Measurements from ENCODE around the gene UBAC2. TPM values are rescaled to one million over a fixed set of nuclear protein-coding genes. Genes with fewer than 3 reads are reported as not detected.

Gene UBAC2
- total RNA-seq, 1 experiment from 2014 or later = 41.0 TPM

DNA sequence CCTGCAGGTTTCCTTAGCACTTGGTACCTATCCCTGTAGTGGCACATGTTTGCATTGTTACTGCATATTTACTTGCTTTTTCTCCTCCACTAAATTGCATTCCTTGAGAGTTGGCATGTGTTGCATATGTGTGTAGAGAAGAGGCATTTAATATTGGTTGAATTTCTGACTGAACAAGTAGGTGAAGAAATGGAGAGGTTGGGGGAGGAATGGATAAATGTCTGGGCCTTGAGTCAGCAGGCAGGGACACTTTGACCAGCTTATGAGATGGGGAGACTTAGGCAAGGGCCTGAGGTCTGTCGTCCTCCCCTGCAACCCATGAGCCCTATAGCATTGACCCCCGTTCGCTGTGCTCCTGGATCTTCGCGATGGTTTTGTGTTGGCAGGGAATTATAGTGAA is 59.6 kb downstream of the UBAC2 start:
- no peaks in the 10 kb centered on the region for H3K4me1 Mint-ChIP-seq (ENCODE audit: low read depth, unreplicated experiment)
- H3K4me3 Mint-ChIP-seq (ENCODE audit: low read depth, unreplicated experiment) = no peak overlapping the region
- CTCF ChIA-PET = no interaction called here
- H3K27ac Mint-ChIP-seq (ENCODE audit: unreplicated experiment) = no peak overlapping the region
- intact Hi-C loops (cut with micrococcal nuclease; ENCODE audit: unreplicated experiment) = no loop called here
- peaks cover 5% of the 10 kb centered on the region for H3K36me3 Mint-ChIP-seq (ENCODE audit: insufficient read depth, unreplicated experiment)
- no peaks in the 10 kb centered on the region for H3K9me3 Mint-ChIP-seq (ENCODE audit: low read depth, unreplicated experiment)
- H3K27me3 Mint-ChIP-seq (ENCODE audit: unreplicated experiment) = no peaks in the 10 kb centered on the region
- DNase-seq = no peak
- TF ChIP-seq, protein P1, sequence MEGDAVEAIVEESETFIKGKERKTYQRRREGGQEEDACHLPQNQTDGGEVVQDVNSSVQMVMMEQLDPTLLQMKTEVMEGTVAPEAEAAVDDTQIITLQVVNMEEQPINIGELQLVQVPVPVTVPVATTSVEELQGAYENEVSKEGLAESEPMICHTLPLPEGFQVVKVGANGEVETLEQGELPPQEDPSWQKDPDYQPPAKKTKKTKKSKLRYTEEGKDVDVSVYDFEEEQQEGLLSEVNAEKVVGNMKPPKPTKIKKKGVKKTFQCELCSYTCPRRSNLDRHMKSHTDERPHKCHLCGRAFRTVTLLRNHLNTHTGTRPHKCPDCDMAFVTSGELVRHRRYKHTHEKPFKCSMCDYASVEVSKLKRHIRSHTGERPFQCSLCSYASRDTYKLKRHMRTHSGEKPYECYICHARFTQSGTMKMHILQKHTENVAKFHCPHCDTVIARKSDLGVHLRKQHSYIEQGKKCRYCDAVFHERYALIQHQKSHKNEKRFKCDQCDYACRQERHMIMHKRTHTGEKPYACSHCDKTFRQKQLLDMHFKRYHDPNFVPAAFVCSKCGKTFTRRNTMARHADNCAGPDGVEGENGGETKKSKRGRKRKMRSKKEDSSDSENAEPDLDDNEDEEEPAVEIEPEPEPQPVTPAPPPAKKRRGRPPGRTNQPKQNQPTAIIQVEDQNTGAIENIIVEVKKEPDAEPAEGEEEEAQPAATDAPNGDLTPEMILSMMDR (IDR thresholded peaks at IDR 0.05; ENCODE audit: unreplicated experiment) = no peak
- no TSS peak for BruUV-seq (replicated peaks)

DNA sequence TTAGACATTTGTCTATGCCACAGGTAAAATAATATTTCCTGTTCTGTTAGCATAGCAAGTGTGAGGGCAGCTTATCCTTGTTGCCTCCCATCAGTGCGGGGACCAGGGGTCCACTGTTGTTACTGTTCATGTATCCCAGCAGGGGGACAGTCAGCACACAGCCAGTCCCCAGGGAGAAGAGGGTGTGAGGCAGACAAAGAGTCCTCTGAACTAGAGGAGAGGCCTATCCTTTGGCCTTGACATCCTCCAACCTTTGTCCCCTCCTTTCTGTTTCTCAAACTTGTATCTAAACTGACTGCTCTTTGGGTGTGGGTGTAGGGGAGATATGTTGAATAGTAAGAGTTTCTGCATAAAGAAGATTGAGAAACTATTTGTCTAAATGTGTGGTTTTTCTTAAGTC is 60.4 kb downstream of the UBAC2 start:
- TF ChIP-seq, protein P1 (IDR thresholded peaks at IDR 0.05; ENCODE audit: unreplicated experiment) = no peak
- intact Hi-C loops (cut with micrococcal nuclease; ENCODE audit: unreplicated experiment) = no loop called here
- no peaks in the 10 kb centered on the region for H3K4me1 Mint-ChIP-seq (ENCODE audit: low read depth, unreplicated experiment)
- BruUV-seq (replicated peaks) = no TSS peak
- no peaks in the 10 kb centered on the region for H3K9me3 Mint-ChIP-seq (ENCODE audit: low read depth, unreplicated experiment)
- no peak for DNase-seq
- H3K4me3 Mint-ChIP-seq (ENCODE audit: low read depth, unreplicated experiment) = no peak overlapping the region
- peaks cover 5% of the 10 kb centered on the region for H3K36me3 Mint-ChIP-seq (ENCODE audit: insufficient read depth, unreplicated experiment)
- CTCF ChIA-PET = no interaction called here
- no peak overlapping the region for H3K27ac Mint-ChIP-seq (ENCODE audit: unreplicated experiment)
- no peaks in the 10 kb centered on the region for H3K27me3 Mint-ChIP-seq (ENCODE audit: unreplicated experiment)

DNA sequence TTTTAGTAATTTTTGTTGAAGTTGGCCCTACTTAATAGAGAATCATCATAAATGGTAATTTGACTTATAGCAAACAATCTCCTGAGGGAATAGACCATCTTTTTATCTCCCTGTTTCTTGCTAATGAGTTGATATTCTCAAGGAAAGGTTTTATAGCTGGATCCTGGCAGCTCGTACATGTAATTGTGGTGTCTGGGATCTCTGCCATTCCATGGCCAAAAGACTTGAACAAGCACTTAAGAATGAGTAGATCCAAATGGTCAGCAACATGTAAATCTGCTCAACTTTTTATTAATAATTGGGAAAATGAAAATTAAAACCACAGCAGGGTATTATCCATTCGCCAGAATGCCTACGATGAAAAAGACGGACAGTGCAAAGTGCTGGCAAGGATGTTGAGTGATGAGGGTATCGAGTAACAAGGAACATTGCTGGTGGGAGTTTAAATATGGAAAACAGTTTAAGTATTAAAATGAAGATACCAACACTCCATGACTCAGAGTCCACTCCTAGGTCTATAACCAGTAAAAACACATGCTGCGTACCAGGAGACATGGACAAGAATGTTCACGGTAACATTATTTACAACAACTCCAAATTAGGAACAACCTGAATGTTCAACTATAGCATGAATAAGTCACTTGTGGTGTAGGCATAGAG is 62.6 kb downstream of the UBAC2 start:
- Mint-ChIP-seq H3K27me3 (ENCODE audit: unreplicated experiment) (no peaks in the 10 kb centered on the region), H3K4me3 (ENCODE audit: low read depth, unreplicated experiment) (no peak overlapping the region), H3K36me3 (ENCODE audit: insufficient read depth, unreplicated experiment) (peaks cover 5% of the 10 kb centered on the region), H3K4me1 (ENCODE audit: low read depth, unreplicated experiment) (no peaks in the 10 kb centered on the region), H3K9me3 (ENCODE audit: low read depth, unreplicated experiment) (no peaks in the 10 kb centered on the region), H3K27ac (ENCODE audit: unreplicated experiment) (no peak overlapping the region)
- intact Hi-C loops (cut with micrococcal nuclease; ENCODE audit: unreplicated experiment) = no loop called here
- BruUV-seq (replicated peaks) = no TSS peak
- TF ChIP-seq, protein P1 (IDR thresholded peaks at IDR 0.05; ENCODE audit: unreplicated experiment) = no peak
- CTCF ChIA-PET = no interaction called here
- no peak for DNase-seq

DNA sequence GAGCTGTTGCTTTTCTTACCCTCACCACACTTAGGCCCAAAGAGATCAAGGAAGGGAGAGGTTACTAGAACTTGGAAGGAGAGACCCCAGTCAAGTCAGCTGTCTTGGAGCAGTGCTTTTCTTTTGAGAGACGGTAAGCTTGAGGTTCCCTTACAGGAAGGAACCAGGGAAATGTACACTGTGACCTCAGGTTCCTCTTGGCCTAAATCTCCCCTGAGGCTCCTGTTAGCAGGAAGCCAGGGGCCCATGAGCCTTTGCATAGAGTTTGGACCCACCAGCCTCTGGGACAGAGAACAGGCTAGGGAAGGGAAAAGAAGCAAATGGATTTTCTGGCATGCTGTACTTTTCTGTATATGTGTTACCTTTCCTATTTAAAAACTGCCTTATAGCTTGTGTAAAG is 63.4 kb downstream of the UBAC2 start:
- Mint-ChIP-seq H3K4me1 (ENCODE audit: low read depth, unreplicated experiment) (no peaks in the 10 kb centered on the region), H3K4me3 (ENCODE audit: low read depth, unreplicated experiment) (no peak overlapping the region), H3K36me3 (ENCODE audit: insufficient read depth, unreplicated experiment) (peaks cover 5% of the 10 kb centered on the region), H3K27ac (ENCODE audit: unreplicated experiment) (no peak overlapping the region), H3K27me3 (ENCODE audit: unreplicated experiment) (no peaks in the 10 kb centered on the region), H3K9me3 (ENCODE audit: low read depth, unreplicated experiment) (no peaks in the 10 kb centered on the region)
- CTCF ChIA-PET = no interaction called here
- no peak for DNase-seq
- intact Hi-C loops (cut with micrococcal nuclease; ENCODE audit: unreplicated experiment) = no loop called here
- TF ChIP-seq, protein P1 (IDR thresholded peaks at IDR 0.05; ENCODE audit: unreplicated experiment) = no peak
- BruUV-seq (replicated peaks) = no TSS peak
